Measurements from ENCODE around the gene VWA8. TPM values are rescaled to one million over a fixed set of nuclear protein-coding genes. Genes with fewer than 3 reads are reported as not detected.

The VWA8 gene
- polyA plus RNA-seq, 3 donors: 2.0 to 4.4 (median 3.4) TPM

DNA sequence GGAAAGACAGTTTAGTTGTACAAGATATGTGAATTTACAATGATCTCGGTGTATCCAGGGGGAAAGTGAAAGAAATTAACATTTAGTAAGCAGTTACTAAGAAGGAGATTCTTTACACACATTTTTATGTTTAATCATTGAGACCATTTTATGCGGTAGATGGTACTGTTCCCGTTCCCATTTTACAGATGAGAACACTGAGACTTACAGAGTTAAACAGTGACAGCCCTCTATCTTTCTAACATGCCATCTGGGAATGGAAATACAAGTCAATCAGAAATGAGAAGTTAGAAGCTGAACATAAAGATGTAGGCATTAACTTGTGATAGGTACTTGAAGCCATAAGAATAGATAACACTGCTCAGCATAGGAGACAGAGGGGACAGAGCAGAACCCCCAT lies 144.9 kb downstream of the VWA8 start:
- peaks cover 9 to 15% of the 10 kb centered on the region in 2 donors for H3K36me3 ChIP-seq (replicated peaks in 1 of 2; ENCODE audit: control insufficient read depth in 1 of 2, insufficient read depth in 2 of 2, low read length in 2 of 2)
- intact Hi-C loops (cut with micrococcal nuclease): no loop called here
- peaks cover 3 to 8% of the 10 kb centered on the region in 2 donors for H3K4me1 ChIP-seq (ENCODE audit: control insufficient read depth in 1 of 2, insufficient read depth in 2 of 2, low read length in 2 of 2)
- WGBS (ENCODE audit: insufficient coverage): no CpG with 5 or more reads among the region's 3 CpGs
- H3K79me2 ChIP-seq (ENCODE audit: insufficient read depth, low read length): no peaks in the 10 kb centered on the region
- no peaks in the 10 kb centered on the region for H3K27me3 ChIP-seq (ENCODE audit: control insufficient read depth in 2 of 2, insufficient read depth in 2 of 2, low read length in 2 of 2)
- Mint-ChIP-seq H3K4me3 (no peak overlapping the region), H3K4me1 (peaks cover 8% of the 10 kb centered on the region), H3K36me3 (peaks cover 22 to 40% of the 10 kb centered on the region in 2 donors), H3K27me3 (ENCODE audit: low read depth in 3 of 3) (no peaks in the 10 kb centered on the region), H3K9me3 (no peaks in the 10 kb centered on the region), H3K27ac (no peak overlapping the region)
- H3K27ac ChIP-seq (ENCODE audit: low read depth in 1 of 2, low read length in 2 of 2): no peak overlapping the region
- no peak for DNase-seq
- H4K20me1 ChIP-seq (ENCODE audit: insufficient read depth, low read length): no peaks in the 10 kb centered on the region
- no peak overlapping the region for H3K4me3 ChIP-seq (replicated peaks in 1 of 3; ENCODE audit: low read depth in 2 of 3, low read length in 3 of 3)
- H3K4me2 ChIP-seq (replicated peaks; ENCODE audit: extremely low read depth, low read length, poor library complexity, severe bottlenecking): no peak overlapping the region
- H2AFZ ChIP-seq (ENCODE audit: insufficient read depth, low read depth, low read length, poor library complexity, severe bottlenecking): no peak overlapping the region
- no peak for TF ChIP-seq CTCF (IDR thresholded peaks at IDR 0.05)
- no peaks in the 10 kb centered on the region for H3K9me3 ChIP-seq (replicated peaks in 1 of 2; ENCODE audit: control insufficient read depth in 1 of 2, insufficient read depth in 1 of 2, low read length in 2 of 2)
- no peak overlapping the region for H3K9ac ChIP-seq (ENCODE audit: insufficient read depth, low read length, poor library complexity, severe bottlenecking)

- no peak overlapping the region for H3K4me3 ChIP-seq (replicated peaks in 1 of 3; ENCODE audit: low read depth in 2 of 3, low read length in 3 of 3)
- no peaks in the 10 kb centered on the region for H3K9me3 ChIP-seq (replicated peaks in 1 of 2; ENCODE audit: control insufficient read depth in 1 of 2, insufficient read depth in 1 of 2, low read length in 2 of 2)
- H3K36me3 ChIP-seq (replicated peaks in 1 of 2; ENCODE audit: control insufficient read depth in 1 of 2, insufficient read depth in 2 of 2, low read length in 2 of 2): peaks cover 5 to 9% of the 10 kb centered on the region in 2 donors
- peaks cover 3 to 18% of the 10 kb centered on the region in 2 donors for H3K4me1 ChIP-seq (ENCODE audit: control insufficient read depth in 1 of 2, insufficient read depth in 2 of 2, low read length in 2 of 2)
- no peak overlapping the region for H3K27ac ChIP-seq (ENCODE audit: low read depth in 1 of 2, low read length in 2 of 2)
- Mint-ChIP-seq H3K4me3 (no peak overlapping the region), H3K27ac (no peak overlapping the region), H3K4me1 (peaks cover 18% of the 10 kb centered on the region), H3K27me3 (ENCODE audit: low read depth in 3 of 3) (no peaks in the 10 kb centered on the region), H3K9me3 (peaks cover 0 to 1% (median 0%) of the 10 kb centered on the region in 7 donors), H3K36me3 (peaks cover 23 to 31% of the 10 kb centered on the region in 2 donors)
- no peaks in the 10 kb centered on the region for H3K27me3 ChIP-seq (ENCODE audit: control insufficient read depth in 2 of 2, insufficient read depth in 2 of 2, low read length in 2 of 2)
- no peak overlapping the region for H3K4me2 ChIP-seq (replicated peaks; ENCODE audit: extremely low read depth, low read length, poor library complexity, severe bottlenecking)
- no peak overlapping the region for H2AFZ ChIP-seq (ENCODE audit: insufficient read depth, low read depth, low read length, poor library complexity, severe bottlenecking)
- DNase-seq: no peak
- intact Hi-C loops (cut with micrococcal nuclease): no loop called here
- H3K79me2 ChIP-seq (ENCODE audit: insufficient read depth, low read length): no peaks in the 10 kb centered on the region
- no peaks in the 10 kb centered on the region for H4K20me1 ChIP-seq (ENCODE audit: insufficient read depth, low read length)
- no peak for TF ChIP-seq CTCF (IDR thresholded peaks at IDR 0.05)
- no peak overlapping the region for H3K9ac ChIP-seq (ENCODE audit: insufficient read depth, low read length, poor library complexity, severe bottlenecking)
Measured at GRCh38 chr13:41813426-41813825, 147.5 kb downstream of the VWA8 start.
